PC-9 (cell line): ENCODE measurements around the gene ANO8. TPM values are rescaled to one million over a fixed set of nuclear protein-coding genes. Genes with fewer than 3 reads are reported as not detected.

Experiments used
- BruUV-seq: library from RNA; stranded (reverse); fragments of 400-500 nt; replicated peaks from 2 replicates; lab custom pipeline; 2021; lab: Mats Ljungman, UMichigan
- CTCF ChIA-PET: fragments of 300-600 bp; sonication (Branson Sonifier 250); formaldehyde crosslinking; loops from one replicate; lab custom pipeline; 2022; ENCODE audit warnings: antibody characterized with exemption; lab: Charles Lee
- POLR2A ChIA-PET: fragments of 300-600 bp; sonication (Branson Sonifier 250); formaldehyde crosslinking; loops from one replicate; lab custom pipeline; 2022; ENCODE audit warnings: antibody characterized with exemption; ENCODE audit not compliant: unreplicated experiment; lab: Charles Lee
- DNase-seq, 2 experiments: peaks; one replicate each; pipeline versions ENCODE4 v3.0.0 to v3.0.0-alpha.2; 2015 to 2022; ENCODE audit warnings: mixed read lengths in 1 of 2
- H2AFZ ChIP-seq: fragments of 200-600 bp; sonication (generic); 2 replicates; pipeline ENCODE4 v1.8.1; 2017; ENCODE audit warnings: antibody characterized with exemption
- H3F3A ChIP-seq: fragments of 200-600 bp; sonication (generic); 2 replicates; pipeline ENCODE4 v1.8.1; 2017; ENCODE audit warnings: antibody characterized with exemption, mild to moderate bottlenecking, low read depth; ENCODE audit not compliant: insufficient read depth
- H3K27ac ChIP-seq: fragments of 200-600 bp; sonication (generic); 2 replicates; pipeline ENCODE4 v1.6.1; 2016; ENCODE audit warnings: mixed run types
- H3K27me3 ChIP-seq: fragments of 200-600 bp; sonication (generic); 2 replicates; pipeline ENCODE4 v1.6.1; 2016; ENCODE audit warnings: low read depth, mixed run types; ENCODE audit not compliant: insufficient read depth
- H3K36me3 ChIP-seq: fragments of 200-600 bp; sonication (generic); 2 replicates; pipeline ENCODE4 v1.6.1; 2016; ENCODE audit warnings: low read depth, mixed run types
- H3K4me1 ChIP-seq: fragments of 200-600 bp; sonication (generic); replicated peaks from 2 replicates; pipeline ENCODE4 v1.6.1; 2016; ENCODE audit warnings: mixed run types; ENCODE audit not compliant: insufficient read depth
- H3K4me2 ChIP-seq: fragments of 200-600 bp; sonication (generic); 2 replicates; pipeline ENCODE4 v1.6.1; 2017; ENCODE audit warnings: mixed run types
- H3K4me3 ChIP-seq: fragments of 200-600 bp; sonication (generic); 2 replicates; pipeline ENCODE4 v1.6.1; 2016; ENCODE audit warnings: mixed run types
- H3K79me2 ChIP-seq: fragments of 200-600 bp; sonication (generic); 2 replicates; pipeline ENCODE4 v1.6.1; 2017; ENCODE audit warnings: low read depth, mixed run types
- H3K9me2 ChIP-seq: fragments of 200-600 bp; sonication (generic); 2 replicates; pipeline ENCODE4 v1.8.1; 2017; ENCODE audit warnings: mild to moderate bottlenecking; ENCODE audit not compliant: insufficient read depth
- H3K9me3 ChIP-seq: fragments of 200-600 bp; sonication (generic); 2 replicates; pipeline ENCODE4 v1.8.1; 2016; ENCODE audit warnings: low read depth; ENCODE audit not compliant: insufficient read depth
- H4K20me1 ChIP-seq: fragments of 200-600 bp; sonication (generic); 2 replicates; pipeline ENCODE4 v1.8.1; 2017; ENCODE audit not compliant: insufficient read depth
- EZH2 ChIP-seq: fragments of 200-600 bp; sonication (generic); IDR thresholded peaks from 2 replicates; pipeline ENCODE4 v1.8.0; 2017; ENCODE audit warnings: antibody characterized with exemption, low read depth
- intact Hi-C: fragments of 100-400 bp; cut with micrococcal nuclease; formaldehyde crosslinking; loops from one replicate; pipeline ENCODE4 v1.10.0; 2022; ENCODE audit not compliant: unreplicated experiment
- total RNA-seq: library from RNA; stranded (reverse); gene quantifications from 2 replicates; pipeline ENCODE4 v1.2.3, GENCODE V29; 2021
- TF ChIP-seq, protein P1 (sequence below): fragments of 200-600 bp; sonication (generic); conservative IDR thresholded peaks from 2 replicates; pipeline ENCODE4 v1.6.1; 2017; ENCODE audit warnings: mixed run types, antibody characterized with exemption, mild to moderate bottlenecking, moderate library complexity

ANO8 gene
- total RNA-seq, 1 experiment from 2014 or later, result 11.4 TPM

DNA sequence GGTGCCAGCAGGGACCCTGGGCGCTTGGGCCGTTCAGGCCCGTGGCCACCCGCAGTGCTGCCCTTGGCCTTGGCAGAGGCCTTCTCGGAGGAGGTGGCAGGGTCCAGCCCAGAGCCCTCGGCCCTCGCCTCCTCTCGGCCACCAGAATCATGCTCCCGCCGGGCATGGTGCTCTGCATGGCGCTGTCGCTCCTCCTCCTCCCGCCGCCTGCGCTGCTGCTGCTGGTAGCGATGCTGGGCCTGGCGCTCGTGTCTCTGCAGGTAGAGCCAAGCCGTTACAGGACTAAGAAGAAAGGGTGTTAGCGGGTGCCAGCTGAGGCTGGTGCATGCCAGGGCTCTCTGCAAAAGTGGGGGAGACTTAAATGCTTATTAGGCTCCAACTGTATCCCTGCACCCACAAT, 9.5 kb downstream of the ANO8 start:
- H3K27me3 ChIP-seq, result no peaks in the 10 kb centered on the region
- H3K36me3 ChIP-seq, result peaks cover 6% of the 10 kb centered on the region; the same call in 1 of the 2 replicates
- H3K4me1 ChIP-seq, result peaks cover 23% of the 10 kb centered on the region
- intact Hi-C loops, result loop anchor here (5.0 kb wide), 1 partner anchor 33 kb away; no protein-coding TSS in a partner anchor
- H3K27ac ChIP-seq, result no peak overlapping the region
- POLR2A ChIA-PET, result no interaction called here
- DNase-seq, result no peak
- H3K9me3 ChIP-seq, result no peaks in the 10 kb centered on the region
- CTCF ChIA-PET, result no interaction called here
- peaks cover 45% of the 10 kb centered on the region for H3F3A ChIP-seq
- no peaks in the 10 kb centered on the region for H3K79me2 ChIP-seq
- no peak overlapping the region for H3K4me3 ChIP-seq
- no peak for TF ChIP-seq EZH2
- H4K20me1 ChIP-seq, result peaks cover 12% of the 10 kb centered on the region; the same call in 1 of the 2 replicates
- H2AFZ ChIP-seq, result no peak overlapping the region
- BruUV-seq, result no TSS peak
- H3K9me2 ChIP-seq, result no peaks in the 10 kb centered on the region
- no peak overlapping the region for H3K4me2 ChIP-seq

DNA sequence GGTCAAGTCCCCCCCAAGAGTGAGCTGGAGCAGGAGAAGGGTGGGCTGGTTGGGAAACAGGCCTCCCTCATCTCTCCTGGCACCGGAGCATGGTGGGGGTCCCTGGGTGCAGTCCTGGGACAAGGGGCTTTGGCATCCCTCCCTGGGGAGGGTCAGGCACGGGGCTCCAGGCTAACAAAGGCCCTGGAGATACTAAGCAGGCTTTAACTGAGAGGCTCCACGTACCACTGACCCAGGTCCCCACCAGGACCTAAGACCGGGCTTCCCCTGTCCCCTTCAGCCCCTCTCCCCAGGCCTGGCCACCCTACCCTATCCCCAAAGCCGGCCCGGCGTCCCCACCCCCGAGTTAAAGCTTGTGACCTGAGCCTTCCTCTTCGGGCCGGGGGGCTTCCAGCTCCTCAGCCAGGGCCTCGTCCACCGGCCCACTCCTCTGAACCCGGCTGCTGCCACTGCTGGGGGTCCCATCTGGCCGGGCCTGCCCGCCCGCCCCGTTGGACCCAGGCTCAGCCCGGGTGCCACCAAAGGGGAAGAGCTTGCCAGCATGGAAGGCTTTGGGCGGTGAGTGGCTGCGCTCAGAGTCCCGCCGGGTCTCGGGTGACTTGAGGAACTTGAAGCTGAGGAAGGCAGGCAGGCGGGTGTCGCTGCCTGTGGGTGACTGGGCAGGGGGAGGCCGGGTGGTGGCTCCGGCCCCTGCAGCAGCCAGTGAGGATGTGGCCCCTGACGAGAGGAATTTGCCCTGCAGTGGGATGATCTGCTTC, 10.1 kb downstream of the ANO8 start:
- BruUV-seq, result no TSS peak
- intact Hi-C loops, result loop anchor here (5.0 kb wide), 1 partner anchor 32 kb away; no protein-coding TSS in a partner anchor
- H3K4me2 ChIP-seq, result no peak overlapping the region
- ChIA-PET POLR2A (interaction anchor here (0.5 kb wide), 1 partner anchor 16 kb away, joined by 11 read pairs; no protein-coding TSS in a partner anchor), CTCF (no interaction called here)
- no peaks in the 10 kb centered on the region for H3K9me2 ChIP-seq
- no peaks in the 10 kb centered on the region for H3K79me2 ChIP-seq
- no peaks in the 10 kb centered on the region for H3K27me3 ChIP-seq
- H3K9me3 ChIP-seq, result no peaks in the 10 kb centered on the region
- peaks cover 12% of the 10 kb centered on the region; the same call in 1 of the 2 replicates for H4K20me1 ChIP-seq
- no peak for DNase-seq
- no peak for TF ChIP-seq EZH2
- TF ChIP-seq, protein P1, sequence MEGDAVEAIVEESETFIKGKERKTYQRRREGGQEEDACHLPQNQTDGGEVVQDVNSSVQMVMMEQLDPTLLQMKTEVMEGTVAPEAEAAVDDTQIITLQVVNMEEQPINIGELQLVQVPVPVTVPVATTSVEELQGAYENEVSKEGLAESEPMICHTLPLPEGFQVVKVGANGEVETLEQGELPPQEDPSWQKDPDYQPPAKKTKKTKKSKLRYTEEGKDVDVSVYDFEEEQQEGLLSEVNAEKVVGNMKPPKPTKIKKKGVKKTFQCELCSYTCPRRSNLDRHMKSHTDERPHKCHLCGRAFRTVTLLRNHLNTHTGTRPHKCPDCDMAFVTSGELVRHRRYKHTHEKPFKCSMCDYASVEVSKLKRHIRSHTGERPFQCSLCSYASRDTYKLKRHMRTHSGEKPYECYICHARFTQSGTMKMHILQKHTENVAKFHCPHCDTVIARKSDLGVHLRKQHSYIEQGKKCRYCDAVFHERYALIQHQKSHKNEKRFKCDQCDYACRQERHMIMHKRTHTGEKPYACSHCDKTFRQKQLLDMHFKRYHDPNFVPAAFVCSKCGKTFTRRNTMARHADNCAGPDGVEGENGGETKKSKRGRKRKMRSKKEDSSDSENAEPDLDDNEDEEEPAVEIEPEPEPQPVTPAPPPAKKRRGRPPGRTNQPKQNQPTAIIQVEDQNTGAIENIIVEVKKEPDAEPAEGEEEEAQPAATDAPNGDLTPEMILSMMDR, result no peak
- no peak overlapping the region for H2AFZ ChIP-seq
- peaks cover 8% of the 10 kb centered on the region; the same call in 1 of the 2 replicates for H3K36me3 ChIP-seq
- peaks cover 23% of the 10 kb centered on the region for H3K4me1 ChIP-seq
- no peak overlapping the region for H3K27ac ChIP-seq
- H3K4me3 ChIP-seq, result no peak overlapping the region
- peaks cover 45% of the 10 kb centered on the region for H3F3A ChIP-seq

DNA sequence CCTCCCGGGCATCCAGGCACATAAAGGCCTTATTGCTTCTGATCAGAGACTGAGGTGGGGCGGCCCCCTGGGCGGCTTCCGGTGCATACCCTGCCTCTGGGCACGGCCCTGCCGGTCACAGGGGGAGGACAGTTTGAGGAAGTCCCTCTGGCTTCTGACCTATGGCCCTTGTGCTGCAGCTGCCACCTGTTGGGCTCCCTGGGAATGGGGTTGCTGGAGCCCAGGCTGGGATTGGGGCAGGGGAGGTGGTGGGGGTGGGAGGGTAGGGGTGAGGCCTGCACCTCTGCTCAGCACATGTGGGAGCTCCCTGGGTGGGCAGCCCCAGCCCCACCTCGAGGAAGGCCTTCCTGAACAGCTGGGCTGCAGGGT, 10.7 kb downstream of the ANO8 start:
- DNase-seq, result no peak
- Histone ChIP-seq H3K4me1 (peaks cover 23% of the 10 kb centered on the region), H3F3A (peaks cover 45% of the 10 kb centered on the region), H3K9me2 (no peaks in the 10 kb centered on the region), H3K36me3 (peaks cover 11% of the 10 kb centered on the region; the same call in 1 of the 2 replicates), H2AFZ (no peak overlapping the region), H3K4me3 (no peak overlapping the region), H3K79me2 (peaks cover 4% of the 10 kb centered on the region), H4K20me1 (peaks cover 12% of the 10 kb centered on the region; the same call in 1 of the 2 replicates), H3K9me3 (no peaks in the 10 kb centered on the region), H3K27ac (no peak overlapping the region), H3K4me2 (no peak overlapping the region), H3K27me3 (no peaks in the 10 kb centered on the region)
- CTCF ChIA-PET, result no interaction called here
- no TSS peak for BruUV-seq
- POLR2A ChIA-PET, result interaction anchor here (0.5 kb wide), 1 partner anchor 15 kb away, joined by 11 read pairs; no protein-coding TSS in a partner anchor
- TF ChIP-seq EZH2, result no peak
- TF ChIP-seq, protein P1, result no peak
- intact Hi-C loops, result no loop called here
